ENCODE data around the gene CSF1R.
"Not testable (repeated sequence)": the region's sequence is repeated elsewhere in the genome, so short reads cannot be mapped to it uniquely, and the experiment has no call there.

Gene CSF1R

GRCh38 chr5:150053713-150054392 lies 32.5 kb downstream of the CSF1R start:
- Histone ChIP-seq H3K27me3 (ENCODE audit: control insufficient read depth, insufficient read depth, low read length) (no peaks in the 10 kb centered on the region), H3K9me3 (ENCODE audit: control insufficient read depth, low read length) (no peaks in the 10 kb centered on the region), H3K4me1 (ENCODE audit: control insufficient read depth, insufficient read depth, low read length) (no peaks in the 10 kb centered on the region), H3K9ac (ENCODE audit: low read length) (no peak overlapping the region), H3K4me3 (ENCODE audit: low read length) (no peak overlapping the region), H3K36me3 (ENCODE audit: control insufficient read depth, insufficient read depth, low read length) (peaks cover 26% of the 10 kb centered on the region)

GRCh38 chr5:150052956-150053712 lies 33.2 kb downstream of the CSF1R start:
- no peak overlapping the region for H3K9ac ChIP-seq (ENCODE audit: low read length)
- peaks cover 31% of the 10 kb centered on the region for H3K36me3 ChIP-seq (ENCODE audit: control insufficient read depth, insufficient read depth, low read length)
- H3K27me3 ChIP-seq (ENCODE audit: control insufficient read depth, insufficient read depth, low read length), result no peaks in the 10 kb centered on the region
- no peaks in the 10 kb centered on the region for H3K4me1 ChIP-seq (ENCODE audit: control insufficient read depth, insufficient read depth, low read length)
- no peak overlapping the region for H3K4me3 ChIP-seq (ENCODE audit: low read length)
- H3K9me3 ChIP-seq (ENCODE audit: control insufficient read depth, low read length), result no peaks in the 10 kb centered on the region

- Histone ChIP-seq H3K4me1 (ENCODE audit: control insufficient read depth, insufficient read depth, low read length) (no peaks in the 10 kb centered on the region), H3K36me3 (ENCODE audit: control insufficient read depth, insufficient read depth, low read length) (peaks cover 36% of the 10 kb centered on the region), H3K9me3 (ENCODE audit: control insufficient read depth, low read length) (no peaks in the 10 kb centered on the region), H3K27me3 (ENCODE audit: control insufficient read depth, insufficient read depth, low read length) (no peaks in the 10 kb centered on the region), H3K9ac (ENCODE audit: low read length) (no peak overlapping the region), H3K4me3 (ENCODE audit: low read length) (no peak overlapping the region)
These were observed 34.0 kb downstream of the CSF1R start for GRCh38 chr5:150052226-150052955.

- Histone ChIP-seq H3K27me3 (ENCODE audit: control insufficient read depth, insufficient read depth, low read length) (no peaks in the 10 kb centered on the region), H3K4me3 (ENCODE audit: low read length) (no peak overlapping the region), H3K4me1 (ENCODE audit: control insufficient read depth, insufficient read depth, low read length) (no peaks in the 10 kb centered on the region), H3K36me3 (ENCODE audit: control insufficient read depth, insufficient read depth, low read length) (peaks cover 38% of the 10 kb centered on the region), H3K9me3 (ENCODE audit: control insufficient read depth, low read length) (no peaks in the 10 kb centered on the region), H3K9ac (ENCODE audit: low read length) (no peak overlapping the region)
These were observed 34.6 kb downstream of the CSF1R start for GRCh38 chr5:150051657-150052195.

- not testable (repeated sequence) for H3K9me3 ChIP-seq (ENCODE audit: control insufficient read depth, low read length); H3K4me3 ChIP-seq (ENCODE audit: low read length); H3K27me3 ChIP-seq (ENCODE audit: control insufficient read depth, insufficient read depth, low read length); H3K9ac ChIP-seq (ENCODE audit: low read length); H3K4me1 ChIP-seq (ENCODE audit: control insufficient read depth, insufficient read depth, low read length)
- peaks cover 38% of the 10 kb centered on the region for H3K36me3 ChIP-seq (ENCODE audit: control insufficient read depth, insufficient read depth, low read length)
These were observed 36.1 kb downstream of the CSF1R start for GRCh38 chr5:150050172-150050811.

GRCh38 chr5:150046031-150046430 lies 40.3 kb downstream of the CSF1R start:
- H3K9ac ChIP-seq (ENCODE audit: low read length), result no peak overlapping the region
- peaks cover 41% of the 10 kb centered on the region for H3K36me3 ChIP-seq (ENCODE audit: control insufficient read depth, insufficient read depth, low read length)
- H3K9me3 ChIP-seq (ENCODE audit: control insufficient read depth, low read length), result no peaks in the 10 kb centered on the region
- no peak overlapping the region for H3K4me3 ChIP-seq (ENCODE audit: low read length)
- H3K27me3 ChIP-seq (ENCODE audit: control insufficient read depth, insufficient read depth, low read length), result no peaks in the 10 kb centered on the region
- peaks cover 9% of the 10 kb centered on the region for H3K4me1 ChIP-seq (ENCODE audit: control insufficient read depth, insufficient read depth, low read length)

- Histone ChIP-seq H3K4me1 (ENCODE audit: control insufficient read depth, insufficient read depth, low read length) (peaks cover 9% of the 10 kb centered on the region), H3K9me3 (ENCODE audit: control insufficient read depth, low read length) (no peaks in the 10 kb centered on the region), H3K36me3 (ENCODE audit: control insufficient read depth, insufficient read depth, low read length) (peaks cover 43% of the 10 kb centered on the region), H3K4me3 (ENCODE audit: low read length) (no peak overlapping the region), H3K27me3 (ENCODE audit: control insufficient read depth, insufficient read depth, low read length) (no peaks in the 10 kb centered on the region), H3K9ac (ENCODE audit: low read length) (no peak overlapping the region)
These were observed 40.8 kb downstream of the CSF1R start for GRCh38 chr5:150045549-150045948.

- no peak overlapping the region for H3K4me3 ChIP-seq (ENCODE audit: low read length)
- H3K27me3 ChIP-seq (ENCODE audit: control insufficient read depth, insufficient read depth, low read length), result no peaks in the 10 kb centered on the region
- H3K9me3 ChIP-seq (ENCODE audit: control insufficient read depth, low read length), result no peaks in the 10 kb centered on the region
- peaks cover 9% of the 10 kb centered on the region for H3K4me1 ChIP-seq (ENCODE audit: control insufficient read depth, insufficient read depth, low read length)
- peaks cover 39% of the 10 kb centered on the region for H3K36me3 ChIP-seq (ENCODE audit: control insufficient read depth, insufficient read depth, low read length)
- H3K9ac ChIP-seq (ENCODE audit: low read length), result no peak overlapping the region
These were observed 41.6 kb downstream of the CSF1R start for GRCh38 chr5:150044712-150045111.

GRCh38 chr5:150044329-150044681 lies 42.0 kb downstream of the CSF1R start:
- no peak overlapping the region for H3K9ac ChIP-seq (ENCODE audit: low read length)
- H3K27me3 ChIP-seq (ENCODE audit: control insufficient read depth, insufficient read depth, low read length), result no peaks in the 10 kb centered on the region
- peaks cover 35% of the 10 kb centered on the region for H3K36me3 ChIP-seq (ENCODE audit: control insufficient read depth, insufficient read depth, low read length)
- no peak overlapping the region for H3K4me3 ChIP-seq (ENCODE audit: low read length)
- H3K9me3 ChIP-seq (ENCODE audit: control insufficient read depth, low read length), result no peaks in the 10 kb centered on the region
- H3K4me1 ChIP-seq (ENCODE audit: control insufficient read depth, insufficient read depth, low read length), result peaks cover 9% of the 10 kb centered on the region

- no peaks in the 10 kb centered on the region for H3K27me3 ChIP-seq (ENCODE audit: control insufficient read depth, insufficient read depth, low read length)
- no peak overlapping the region for H3K4me3 ChIP-seq (ENCODE audit: low read length)
- H3K4me1 ChIP-seq (ENCODE audit: control insufficient read depth, insufficient read depth, low read length), result peaks cover 9% of the 10 kb centered on the region
- no peak overlapping the region for H3K9ac ChIP-seq (ENCODE audit: low read length)
- H3K36me3 ChIP-seq (ENCODE audit: control insufficient read depth, insufficient read depth, low read length), result peaks cover 34% of the 10 kb centered on the region
- H3K9me3 ChIP-seq (ENCODE audit: control insufficient read depth, low read length), result no peaks in the 10 kb centered on the region
These were observed 42.6 kb downstream of the CSF1R start for GRCh38 chr5:150043657-150044328.

- no peak overlapping the region for H3K4me3 ChIP-seq (ENCODE audit: low read length)
- H3K4me1 ChIP-seq (ENCODE audit: control insufficient read depth, insufficient read depth, low read length), result peaks cover 9% of the 10 kb centered on the region
- H3K9ac ChIP-seq (ENCODE audit: low read length), result no peak overlapping the region
- no peaks in the 10 kb centered on the region for H3K9me3 ChIP-seq (ENCODE audit: control insufficient read depth, low read length)
- H3K36me3 ChIP-seq (ENCODE audit: control insufficient read depth, insufficient read depth, low read length), result peaks cover 24% of the 10 kb centered on the region
- H3K27me3 ChIP-seq (ENCODE audit: control insufficient read depth, insufficient read depth, low read length), result no peaks in the 10 kb centered on the region
These were observed 43.9 kb downstream of the CSF1R start for GRCh38 chr5:150042459-150042858.

Measured in mucosa of stomach (tissue), 1 donor.